GM19395 (cell line): ENCODE measurements around the gene MSL1.
A peak's percentile ranks its signal among the peaks of the same experiment; 100 is the strongest.

ENCODE experiments used
- ATAC-seq: cut with Tn5 transposase; IDR thresholded peaks from one replicate; pipeline ENCODE4 v1.9.1; 2021; ENCODE audit warnings: mild to moderate bottlenecking, moderate library complexity; ENCODE audit not compliant: unreplicated experiment

Gene MSL1

DNA sequence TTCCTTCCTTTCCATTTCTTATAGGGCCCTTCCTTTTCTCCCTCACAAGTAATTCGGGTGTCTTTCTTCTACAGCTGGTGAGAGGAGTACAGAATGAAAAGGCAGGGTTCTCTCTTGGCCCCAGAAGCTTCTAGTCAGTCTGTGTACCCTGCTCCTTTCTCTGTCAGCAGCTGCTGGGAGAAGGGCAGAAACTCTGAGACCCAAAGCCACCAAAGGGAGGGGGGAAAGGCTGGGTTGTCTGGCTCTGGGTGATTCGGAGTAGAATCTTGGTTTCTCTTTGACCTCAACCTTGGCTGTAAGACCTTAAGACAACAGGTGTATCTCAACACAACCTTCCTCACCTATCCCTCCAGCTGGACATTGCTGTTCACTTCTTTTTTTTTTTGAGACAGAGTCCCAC is 18.1 kb upstream of the MSL1 start:
- no peak for ATAC-seq

DNA sequence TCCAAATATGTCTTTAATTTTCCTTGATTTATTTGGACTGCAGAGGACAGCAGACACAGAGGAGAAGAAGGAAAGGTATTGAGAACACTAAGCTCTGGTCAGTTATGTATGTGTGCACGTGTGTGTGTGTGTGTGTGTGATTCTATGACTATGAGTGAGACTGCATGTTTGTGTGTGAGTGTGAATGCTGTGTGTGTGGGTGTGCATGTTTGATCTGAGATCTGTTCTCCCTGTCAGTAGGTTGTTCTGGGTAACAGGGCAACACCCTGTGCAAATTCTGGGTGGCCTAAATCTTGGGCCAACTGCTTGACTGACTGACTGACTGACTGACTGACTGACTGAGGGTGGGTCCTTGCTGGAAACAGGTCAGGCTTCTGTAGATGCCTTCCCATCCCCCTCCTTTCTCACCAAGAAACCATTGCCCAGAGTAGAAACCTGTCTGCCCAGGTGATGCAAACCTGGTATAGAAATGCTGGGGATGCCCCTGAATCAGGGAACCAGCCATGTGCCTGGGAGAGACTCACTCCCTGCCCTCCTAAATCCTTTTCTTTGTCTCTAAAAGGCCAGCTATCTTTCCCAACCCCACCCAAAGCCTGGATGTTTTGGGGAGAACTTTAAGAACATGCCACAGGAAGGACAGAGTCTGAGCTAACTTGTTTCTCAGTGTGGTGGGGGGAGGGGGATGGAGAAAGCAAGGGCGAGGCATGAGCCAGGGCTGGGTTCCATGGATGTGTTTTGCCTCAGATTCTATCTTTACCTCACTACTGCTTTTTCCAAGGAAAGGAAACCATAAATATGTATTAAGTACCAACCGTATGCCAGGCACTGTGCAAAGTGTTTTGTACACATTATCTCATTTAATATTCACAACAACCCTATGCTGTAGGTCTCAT is 16.9 kb upstream of the MSL1 start:
- ATAC-seq: no peak

- ATAC-seq: no peak
Observed at GRCh38 chr17:40105861-40106759, 15.7 kb upstream of the MSL1 start.

- no peak for ATAC-seq
Observed at GRCh38 chr17:40106760-40107521, 14.8 kb upstream of the MSL1 start.

GRCh38 chr17:40107522-40108174 is 14.1 kb upstream of the MSL1 start:
- ATAC-seq: no peak

GRCh38 chr17:40108970-40109824 is 12.6 kb upstream of the MSL1 start:
- no peak for ATAC-seq

DNA sequence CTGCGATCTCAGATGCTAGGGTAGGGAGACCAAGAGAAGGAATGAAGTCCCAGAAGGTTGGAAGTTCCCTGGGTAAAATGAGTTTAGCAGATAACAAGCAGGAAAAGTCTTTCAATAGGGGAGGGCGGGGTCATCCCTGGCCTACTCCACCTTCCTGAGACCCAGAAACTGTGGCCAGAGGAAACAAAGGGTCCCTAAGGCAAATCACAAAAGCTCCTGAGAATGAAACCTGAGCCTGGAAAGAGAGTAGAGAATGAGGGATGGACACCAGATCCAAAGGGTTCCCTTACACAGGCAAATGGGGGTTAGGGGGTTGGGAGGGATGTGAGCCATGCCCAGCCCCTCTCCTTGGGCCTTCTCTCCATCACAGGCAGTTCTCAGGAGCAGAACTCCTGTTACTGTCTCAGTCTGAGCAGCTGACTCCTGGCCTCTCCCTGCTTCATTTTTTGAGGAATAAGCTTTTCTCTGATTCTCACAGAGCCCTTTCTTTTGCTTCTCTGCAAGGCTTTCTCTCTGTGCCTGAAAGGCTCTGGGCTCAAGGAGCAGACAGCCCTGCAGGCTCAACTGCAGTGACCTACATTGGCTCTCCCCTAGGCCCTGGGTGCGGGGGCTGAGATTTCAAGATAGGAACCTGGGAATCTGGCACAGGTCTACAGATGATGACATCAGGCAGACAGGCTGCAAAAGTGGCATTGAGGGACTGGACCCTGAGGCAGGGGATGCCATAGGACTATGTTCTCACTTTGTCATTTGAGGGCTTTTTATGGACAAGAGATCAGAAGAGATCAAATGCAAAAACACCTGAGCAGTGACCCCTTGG is 11.5 kb upstream of the MSL1 start:
- no peak for ATAC-seq

DNA sequence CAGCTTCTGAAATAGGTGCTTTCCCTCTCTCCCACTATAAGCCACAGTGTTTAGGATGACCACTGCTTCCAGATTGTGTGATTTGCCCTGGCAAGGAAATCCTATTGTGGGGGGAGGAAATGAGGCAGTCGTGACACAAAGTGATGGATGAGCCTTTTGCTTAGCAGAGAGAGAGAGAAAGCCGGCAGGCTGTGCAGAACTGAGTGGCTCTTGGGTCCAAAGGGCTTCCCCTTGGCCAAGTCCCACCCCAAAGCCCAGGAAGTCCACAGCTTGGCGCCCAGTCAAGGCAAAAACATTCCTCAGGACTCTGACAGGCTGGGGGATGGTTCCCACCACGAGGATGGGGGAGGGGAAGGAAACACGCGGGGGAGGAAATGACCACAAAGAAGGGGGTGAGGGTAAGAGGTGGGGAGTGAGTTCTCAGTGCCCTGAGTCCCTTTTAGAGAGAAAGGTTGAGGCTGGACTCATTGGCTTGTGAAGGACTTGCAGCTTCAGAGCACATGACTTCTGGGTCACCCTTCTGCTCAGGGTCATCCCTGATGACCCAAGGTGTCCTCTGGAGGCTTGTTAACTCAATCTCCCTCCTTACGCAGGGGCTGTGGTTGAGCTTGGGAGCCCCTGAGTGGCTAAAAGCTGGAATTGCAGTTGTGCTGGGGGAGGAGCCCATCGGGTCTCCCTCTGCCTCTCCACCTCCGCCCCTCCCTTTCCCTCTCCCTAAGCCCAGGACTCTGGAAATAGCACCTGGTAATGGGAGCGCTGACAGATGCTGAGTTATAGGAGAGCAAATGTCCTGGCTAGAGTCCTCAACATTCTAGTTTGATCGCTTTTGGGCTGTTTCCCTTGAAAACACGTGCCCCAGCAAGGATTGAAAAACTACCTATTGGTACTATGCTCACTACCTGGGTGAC is 10.3 kb upstream of the MSL1 start:
- ATAC-seq: peak; percentile 60

GRCh38 chr17:40112191-40112711 is 9.5 kb upstream of the MSL1 start:
- no peak for ATAC-seq

GRCh38 chr17:40112718-40113109 is 9.1 kb upstream of the MSL1 start:
- ATAC-seq: peak; percentile 4

DNA sequence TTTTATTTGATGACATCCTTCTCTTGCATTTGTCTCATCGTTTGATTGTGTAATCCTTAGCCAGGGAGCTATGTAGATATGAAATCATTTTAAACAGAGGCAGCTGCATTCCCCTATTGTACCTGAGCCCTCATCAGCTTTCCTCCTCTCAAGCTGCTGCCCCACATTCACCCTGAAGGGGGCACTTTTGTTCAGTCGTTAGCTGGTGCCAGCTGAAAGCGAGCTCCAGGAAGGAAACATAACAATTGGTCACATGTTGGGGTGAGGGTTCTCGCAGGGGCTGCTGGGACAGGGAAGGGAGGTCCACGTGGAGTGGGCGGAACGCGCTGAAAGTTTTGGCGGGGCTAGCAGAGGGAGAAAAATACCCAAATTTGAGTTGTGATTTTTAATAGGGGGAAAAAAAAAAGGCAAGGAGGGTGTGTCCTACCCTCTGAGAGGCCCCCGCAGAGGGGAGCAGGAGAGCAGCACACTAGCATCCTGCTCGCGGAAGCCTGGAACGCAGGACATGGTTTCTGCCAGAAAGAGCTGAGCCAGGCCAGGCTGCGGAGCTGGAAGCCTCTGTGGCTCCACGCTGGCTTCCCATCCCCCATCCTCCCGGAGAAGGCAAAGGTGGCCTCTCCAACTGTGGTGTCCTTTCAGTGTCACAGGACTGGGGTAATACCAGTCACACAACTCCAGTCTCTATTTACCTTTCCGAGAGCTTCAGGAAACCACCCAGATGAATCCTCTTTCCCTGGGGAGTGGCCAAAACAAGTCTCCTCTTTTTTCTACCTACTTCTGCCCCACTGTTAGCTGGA is 8.5 kb upstream of the MSL1 start:
- peak; percentile 76 for ATAC-seq

DNA sequence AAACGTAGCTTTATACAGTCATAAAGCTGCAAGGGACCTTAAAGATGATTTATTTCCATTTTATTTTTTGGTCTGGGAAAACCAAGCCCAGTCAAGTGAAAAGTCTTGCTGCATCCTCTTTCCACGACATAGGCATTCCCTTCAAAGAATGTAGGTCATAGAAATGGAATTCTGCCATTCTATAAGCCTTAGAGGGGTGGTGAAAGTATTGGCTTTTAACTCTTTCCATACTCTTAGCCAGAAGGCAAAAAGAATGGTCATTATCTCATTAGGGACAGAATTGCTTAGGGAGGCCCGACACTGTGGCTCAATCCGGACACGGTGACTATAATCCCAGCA is 7.9 kb upstream of the MSL1 start:
- no peak for ATAC-seq

GRCh38 chr17:40115101-40115436 is 6.7 kb upstream of the MSL1 start:
- no peak for ATAC-seq

GRCh38 chr17:40122136-40122998 is 596 bp downstream of the MSL1 start:
- ATAC-seq: peak; percentile 39

- ATAC-seq: peak; percentile 38
Observed at GRCh38 chr17:40122999-40123810, 1.4 kb downstream of the MSL1 start.
